K562 (cell line): ENCODE results near the gene MAMDC2. TPM values are rescaled to one million over a fixed set of nuclear protein-coding genes. Genes with fewer than 3 reads are reported as not detected.

Source experiments
- ATAC-seq: fragments of 200-7000 bp; cut with Tn5 transposase; 3 replicates; pipeline ENCODE4 v1.9.1; 2020; ENCODE audit warnings: moderate library complexity
- BruUV-seq: library from RNA; stranded (reverse); fragments of 400-500 nt; replicated peaks from 2 replicates; lab custom pipeline; 2021; lab: Mats Ljungman, UMichigan
- CTCF ChIA-PET: fragments of 300-600 bp; formaldehyde crosslinking; extraction: SDS; loops from one replicate; lab custom pipeline; 2021; ENCODE audit warnings: low intra/inter-chr PET ratio; lab: Yijun Ruan, JAX
- POLR2A ChIA-PET: fragments of 300-600, 350-650 bp; sonication (Branson Sonifier 250); formaldehyde crosslinking; extraction: SDS; loops from one replicate; lab custom pipeline; 2021; ENCODE audit warnings: antibody characterized with exemption, inconsistent platforms; lab: Yijun Ruan, JAX
- DNase-seq, 4 experiments: peaks; one replicate each; pipeline versions ENCODE4 v3.0.0 to v3.0.0-alpha.2; 2011 to 2018; ENCODE audit warnings: low spot score in 3 of 4, mixed read lengths in 3 of 4; ENCODE audit errors: extremely low read depth in 1 of 4
- FAIRE-seq: peaks from 2 replicates; lab custom pipeline; 2011; peaks lifted over from hg19 to GRCh38; lab: Jason Lieb, UNC
- H2AFZ ChIP-seq: 2 replicates; pipeline ENCODE4 v1.6.0; 2011; ENCODE audit warnings: low read depth, low read length, control low read depth, inconsistent platforms
- H3K27ac ChIP-seq: fragments of 200-600 bp; 3 replicates; pipeline ENCODE4 v1.8.0; 2011; ENCODE audit warnings: low read depth, mild to moderate bottlenecking, control low read depth, inconsistent platforms, low read length, moderate library complexity, mixed read lengths; ENCODE audit errors: extremely low read depth
- H3K27me3 ChIP-seq, 2 experiments: fragments of 300-600 bp in 1 of 2; 2 replicates in 1 of 2; 3 replicates in 1 of 2; pipeline versions ENCODE4 v1.6.0 to v1.8.0; 2011; ENCODE audit warnings: inconsistent platforms in 2 of 2, low read length in 2 of 2, mild to moderate bottlenecking in 1 of 2, mixed read lengths in 1 of 2, moderate library complexity in 1 of 2; ENCODE audit not compliant: control insufficient read depth in 2 of 2, insufficient read depth in 2 of 2
- H3K36me3 ChIP-seq: fragments of 300-600 bp; 3 replicates; pipeline ENCODE4 v1.8.0; 2011; ENCODE audit warnings: mild to moderate bottlenecking, low read length, inconsistent platforms; ENCODE audit not compliant: control insufficient read depth, insufficient read depth
- H3K4me1 ChIP-seq, 2 experiments: fragments of 200-600 bp in 1 of 2; replicated peaks in 1 of 2; 2 replicates in 1 of 2; 3 replicates in 1 of 2; pipeline versions ENCODE4 v1.5.1 to v1.8.0; 2011; ENCODE audit warnings: inconsistent platforms in 2 of 2, low read length in 2 of 2, mild to moderate bottlenecking in 1 of 2, mixed read lengths in 1 of 2, moderate library complexity in 1 of 2; ENCODE audit not compliant: control insufficient read depth in 2 of 2, insufficient read depth in 2 of 2
- H3K4me2 ChIP-seq: 2 replicates; pipeline ENCODE4 v1.6.1; 2011; ENCODE audit warnings: low read length, control low read depth, inconsistent platforms, mixed read lengths; ENCODE audit not compliant: insufficient read depth
- H3K4me3 ChIP-seq: fragments of 200-600 bp; sonication (generic), shearing (Covaris generic); 2 replicates; pipeline ENCODE4 v1.5.1; 2016; ENCODE audit warnings: control low read depth, inconsistent platforms
- H3K79me2 ChIP-seq: fragments of 200-600 bp; 3 replicates; pipeline ENCODE4 v1.8.0; 2011; ENCODE audit warnings: low read length, inconsistent platforms; ENCODE audit not compliant: control insufficient read depth, insufficient read depth
- H3K9ac ChIP-seq, 2 experiments: 2 replicates each; pipeline versions ENCODE4 v1.6.0 to v1.6.1; 2011; ENCODE audit warnings: low read depth in 2 of 2, low read length in 2 of 2, control low read depth in 1 of 2, inconsistent platforms in 1 of 2, mild to moderate bottlenecking in 1 of 2, mixed read lengths in 1 of 2; ENCODE audit not compliant: insufficient read depth in 1 of 2
- H3K9me1 ChIP-seq: one replicate; pipeline ENCODE4 v1.6.0; 2011; ENCODE audit warnings: inconsistent platforms, mild to moderate bottlenecking, low read length, moderate library complexity; ENCODE audit not compliant: control insufficient read depth, insufficient read depth
- H3K9me3 ChIP-seq: replicated peaks from 2 replicates; pipeline ENCODE4 v1.5.1; 2011; ENCODE audit warnings: low read depth, low read length, inconsistent platforms; ENCODE audit not compliant: control insufficient read depth, insufficient read depth
- H4K20me1 ChIP-seq: replicated peaks from 2 replicates; pipeline ENCODE4 v1.6.1; 2011; ENCODE audit warnings: low read length, inconsistent platforms, mixed read lengths; ENCODE audit not compliant: control insufficient read depth, insufficient read depth
- CEBPZ ChIP-seq: fragments of 150-350 bp; IDR thresholded peaks from 2 replicates; pipeline ENCODE4 v1.6.1; 2014; ENCODE audit warnings: low read depth, mild to moderate bottlenecking, low read length, borderline replicate concordance
- JUN ChIP-seq, 2 experiments: sonication (generic) in 1 of 2; formaldehyde crosslinking in 1 of 2; IDR thresholded peaks; 2 replicates each; pipeline versions ENCODE4 v1.6.1 to v1.8.0; 2012 to 2022; ENCODE audit warnings: borderline replicate concordance in 2 of 2, mild to moderate bottlenecking in 2 of 2, improper control_type of control experiment in 1 of 2, low read depth in 1 of 2, low read length in 1 of 2, missing genetic modification reagents in 1 of 2
- MCM2 ChIP-seq: fragments of 450-650 bp; IDR thresholded peaks from 2 replicates; pipeline ENCODE4 v1.6.1; 2017; ENCODE audit warnings: low read depth, mild to moderate bottlenecking
- PRPF4 ChIP-seq: fragments of 200-400 bp; formaldehyde crosslinking; IDR thresholded peaks from one replicate; pipeline ENCODE4 v1.6.1; 2017; ENCODE audit warnings: low read length, low read depth, mild to moderate bottlenecking; ENCODE audit not compliant: insufficient read depth, poor library complexity, severe bottlenecking
- SNAPC5 ChIP-seq: fragments of 250-450 bp; sonication (Bioruptor Pico); IDR thresholded peaks from 2 replicates; pipeline ENCODE4 v1.8.0; 2021; ENCODE audit warnings: moderate library complexity, mild to moderate bottlenecking, inconsistent platforms
- XRCC3 ChIP-seq: fragments of 450-650 bp; IDR thresholded peaks from 2 replicates; pipeline ENCODE4 v1.6.1; 2017; ENCODE audit warnings: mild to moderate bottlenecking, moderate library complexity
- ZBTB11 ChIP-seq, 3 experiments: fragments of 200-800 bp in 1 of 3; fragments of 250-450 bp in 1 of 3; fragments of 450-650 bp in 1 of 3; sonication (Bioruptor Pico) in 1 of 3; sonication (Bioruptor generic) in 1 of 3; formaldehyde crosslinking in 1 of 3; IDR thresholded peaks; 2 replicates each; pipeline versions ENCODE4 v1.6.1 to v1.8.0; 2016 to 2022; ENCODE audit warnings: mild to moderate bottlenecking in 2 of 3, missing genetic modification characterization in 2 of 3, missing compliant biosample characterization in 1 of 3, moderate library complexity in 1 of 3
- ZFP30 ChIP-seq: fragments of 250-450 bp; sonication (Bioruptor Pico); IDR thresholded peaks from 2 replicates; pipeline ENCODE4 v1.8.0; 2022; ENCODE audit warnings: moderate library complexity, mild to moderate bottlenecking, inconsistent platforms, borderline replicate concordance
- ZKSCAN8 ChIP-seq: fragments of 200-800 bp; sonication (Bioruptor generic); IDR thresholded peaks from 2 replicates; pipeline ENCODE4 v1.6.1; 2016; ENCODE audit warnings: missing genetic modification characterization, missing compliant biosample characterization
- ZNF586 ChIP-seq: fragments of 450-650 bp; formaldehyde crosslinking; conservative IDR thresholded peaks from 2 replicates; pipeline ENCODE4 v1.4.0; 2020; ENCODE audit warnings: mild to moderate bottlenecking, moderate library complexity
- ZNF740 ChIP-seq, 3 experiments: fragments of 200-800 bp in 1 of 3; sonication (Bioruptor generic) in 1 of 3; sonication (generic) in 1 of 3; formaldehyde crosslinking in 1 of 3; IDR thresholded peaks; 2 replicates each; pipeline versions ENCODE4 v1.6.1 to v1.8.0; 2016 to 2022; ENCODE audit warnings: mild to moderate bottlenecking in 2 of 3, missing compliant biosample characterization in 2 of 3, missing genetic modification characterization in 2 of 3, missing genetic modification reagents in 1 of 3
- WGBS: fragments of 100-300 bp; shearing (Covaris generic); methylation state at CpG from one replicate; pipeline ENCODE4 v1.1.6; 2016; ENCODE audit warnings: low coverage, mixed read lengths; ENCODE audit not compliant: insufficient coverage; ENCODE audit errors: missing lambda C conversion rate; 5-methylcytosine and 5-hydroxymethylcytosine counted together
- in situ Hi-C: fragments of 300-500 bp; cut with MboI; formaldehyde crosslinking; loops from 4 replicates; pipeline ENCODE4 v1.15.0; 2018; ENCODE audit warnings: inconsistent platforms, mixed read lengths
- intact Hi-C: fragments of 100-400 bp; cut with micrococcal nuclease; formaldehyde crosslinking; loops from 2 replicates; pipeline ENCODE4 v1.14.2; 2022
- polyA plus RNA-seq, 8 experiments: library from polyadenylated mRNA; depleted of rRNA in 4 of 8; stranded (reverse) in 5 of 8; unstranded in 3 of 8; fragments of >200 nt; fragmentation: Nextera tagmentation in 2 of 8; fragmentation: Illumina TruSeq in 1 of 8; extraction: Ambion mirVana in 2 of 8; extraction: Trizol in 1 of 8; gene quantifications; 2 replicates each; pipeline versions ENCODE4 v1.2.1 to v1.2.3, GENCODE V29; 2011 to 2014; ENCODE audit warnings: inconsistent platforms in 1 of 8, missing spikeins in 1 of 8
- total RNA-seq, 7 experiments: library from RNA; depleted of rRNA in 6 of 7; stranded (reverse); fragments of >200 nt in 6 of 7; fragmentation: Illumina TruSeq in 2 of 7; extraction: Trizol in 2 of 7; gene quantifications; 2 replicates each; pipeline versions ENCODE4 v1.2.1 to v1.2.3, GENCODE V29; 2011 to 2021; ENCODE audit warnings: low replicate concordance in 1 of 7

Gene MAMDC2
- total and polyA plus RNA-seq, 9 of the 15 experiments (the other 6 are each of a cell fraction or from before 2014, with no cell fraction given), result 0.01 to 0.03 TPM; not detected in 7

- DNase-seq (no peak), ATAC-seq (no peak), FAIRE-seq (no peak)
- H3K27me3 ChIP-seq, result no peaks in the 10 kb centered on the region
- H3K4me3 ChIP-seq, result no peak overlapping the region
- WGBS, result 7% methylated on average over 3 of the region's 3 CpGs
- no peaks in the 10 kb centered on the region for H3K4me1 ChIP-seq
- intact Hi-C loops (no loop called here), in situ Hi-C loops (no loop called here)
- H3K27ac ChIP-seq, result no peak overlapping the region
- no peaks in the 10 kb centered on the region for H3K9me3 ChIP-seq
- H3K79me2 ChIP-seq, result no peaks in the 10 kb centered on the region
- CTCF ChIA-PET, result no interaction called here
- no peaks in the 10 kb centered on the region for H4K20me1 ChIP-seq
- BruUV-seq, result no TSS peak
- POLR2A ChIA-PET, result no interaction called here
- H3K36me3 ChIP-seq, result no peaks in the 10 kb centered on the region
- H3K9ac ChIP-seq, result no peak overlapping the region
- no peak overlapping the region for H3K4me2 ChIP-seq
- no peaks in the 10 kb centered on the region for H3K9me1 ChIP-seq
- no peak overlapping the region for H2AFZ ChIP-seq
- TF ChIP-seq ZFP30 (CRISPR knock-in tag) (no peak), ZNF740 (CRISPR knock-in tag; IDR thresholded peaks at IDR 0.05) (no peak), ZNF740 (tag; IDR thresholded peaks at IDR 0.05) (no peak), JUN (IDR thresholded peaks at IDR 0.05; ENCODE audit: borderline replicate concordance, low read depth, low read length) (no peak), JUN (CRISPR knock-in tag; IDR thresholded peaks at IDR 0.05; ENCODE audit: borderline replicate concordance) (no peak), ZKSCAN8 (CRISPR knock-in tag) (no peak), XRCC3 (no peak), CEBPZ (no peak), SNAPC5 (CRISPR knock-in tag) (no peak), ZBTB11 (CRISPR knock-in tag; IDR thresholded peaks at IDR 0.05) (no peak), MCM2 (no peak), PRPF4 (no peak), ZNF586 (CRISPR knock-in tag) (no peak)
These were observed 16.7 kb downstream of the MAMDC2 start for GRCh38 chr9:70060148-70060882.
